GM21723 (cell line): Measurements from ENCODE around the gene IKZF4.
"Not testable (repeated sequence)": the region's sequence is repeated elsewhere in the genome, so short reads cannot be mapped to it uniquely, and the experiment has no call there.

Source experiments
- ATAC-seq: cut with Tn5 transposase; IDR thresholded peaks from one replicate; pipeline ENCODE4 v1.9.1; 2021; ENCODE audit warnings: mild to moderate bottlenecking, moderate library complexity; ENCODE audit not compliant: unreplicated experiment

The IKZF4 gene

DNA sequence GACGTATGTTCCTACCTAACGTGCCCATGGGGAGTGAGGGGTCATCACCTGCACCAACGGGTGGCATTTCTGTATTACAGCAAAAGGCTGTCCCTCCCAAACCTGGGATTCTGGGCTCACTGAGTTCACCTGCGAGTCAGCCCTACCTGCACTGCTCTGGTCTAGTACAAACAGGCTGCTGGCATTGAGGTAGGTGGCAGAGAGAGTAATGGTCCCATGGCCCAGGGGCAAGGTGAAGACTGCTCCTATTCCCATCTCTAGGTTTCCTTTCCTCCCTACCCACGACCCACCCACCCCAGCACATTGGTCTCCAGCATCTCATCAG is 23.3 kb upstream of the IKZF4 start:
- ATAC-seq = no peak

- ATAC-seq = not testable (repeated sequence)
Observed at GRCh38 chr12:55999522-55999921, 21.3 kb upstream of the IKZF4 start.

- not testable (repeated sequence) for ATAC-seq
Observed at GRCh38 chr12:55999999-56000540, 20.8 kb upstream of the IKZF4 start.

GRCh38 chr12:56001487-56002100 is 19.2 kb upstream of the IKZF4 start:
- no peak for ATAC-seq

GRCh38 chr12:56003376-56003775 is 17.5 kb upstream of the IKZF4 start:
- not testable (repeated sequence) for ATAC-seq

- no peak for ATAC-seq
Observed at GRCh38 chr12:56004211-56004610, 16.6 kb upstream of the IKZF4 start.

GRCh38 chr12:56007564-56008559 is 13.0 kb upstream of the IKZF4 start:
- ATAC-seq = peak; percentile 50

DNA sequence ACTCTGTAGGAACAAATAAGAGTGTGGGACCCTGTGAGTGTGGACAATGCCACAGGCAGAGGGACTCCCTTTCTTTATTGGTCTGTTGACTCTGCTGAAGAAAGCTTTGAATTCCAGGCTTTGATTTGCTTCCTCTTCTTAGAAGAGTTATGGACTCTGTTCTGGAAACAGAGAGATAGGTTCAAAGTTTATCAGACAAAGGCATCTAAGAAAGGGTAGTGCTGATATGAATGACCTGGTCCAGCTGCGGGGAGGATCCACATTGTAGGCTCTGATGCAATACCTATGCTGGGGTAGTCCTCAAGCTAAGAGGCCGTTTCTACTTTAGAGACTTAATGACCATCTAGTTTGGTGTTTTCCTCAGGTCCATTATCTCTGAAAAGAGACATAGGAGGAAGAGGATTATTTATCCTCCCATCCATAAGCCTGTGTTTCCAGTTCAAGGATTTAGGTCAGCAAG is 10.7 kb upstream of the IKZF4 start:
- ATAC-seq = no peak

DNA sequence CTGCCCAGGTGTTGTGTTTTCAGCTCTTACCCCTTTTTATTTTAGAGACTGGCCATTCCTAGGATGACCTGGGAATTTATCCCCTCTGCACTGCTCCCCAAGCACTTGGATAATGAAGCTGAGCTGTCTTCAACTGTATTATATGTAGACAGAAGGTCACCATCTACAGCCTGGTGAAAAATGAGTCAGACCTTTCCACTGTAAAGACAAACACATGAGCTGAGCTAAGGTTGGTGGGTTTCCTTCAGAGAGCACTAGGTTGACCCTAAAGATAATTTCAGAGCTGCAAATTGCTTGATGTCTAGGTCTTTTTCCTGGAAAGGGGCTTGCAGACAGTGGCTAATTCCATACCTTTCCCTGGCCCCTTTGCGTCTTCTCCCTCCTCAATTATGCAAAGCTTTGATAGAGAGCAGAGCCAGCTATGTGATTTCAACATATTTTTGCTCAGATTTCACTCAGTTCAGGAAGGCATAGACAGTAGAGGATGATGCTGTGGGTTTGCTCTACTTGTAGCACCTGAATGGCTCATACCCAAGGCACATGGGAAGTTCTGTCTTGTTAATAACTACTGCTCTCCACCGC is 9.2 kb upstream of the IKZF4 start:
- ATAC-seq = no peak

DNA sequence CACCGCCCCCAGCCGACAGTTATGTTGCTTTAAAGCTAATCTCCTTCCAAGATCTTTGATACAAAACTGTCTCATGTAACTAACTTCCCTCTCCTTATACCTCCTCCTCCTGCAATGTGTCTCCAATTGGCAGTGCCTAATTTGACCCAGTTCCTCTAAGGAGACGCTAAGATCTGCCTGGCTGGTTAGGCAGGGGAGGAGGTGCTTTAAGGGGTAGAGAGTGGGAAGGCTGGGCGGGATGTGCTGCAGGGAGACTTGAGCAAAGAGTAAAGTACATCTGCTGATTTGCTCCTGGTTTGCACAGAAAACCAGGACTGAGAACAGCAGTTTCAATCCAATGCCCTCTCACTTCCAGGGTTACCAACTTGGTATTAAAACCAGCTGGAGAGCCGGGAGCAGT is 7.4 kb upstream of the IKZF4 start:
- ATAC-seq = no peak

- no peak for ATAC-seq
Observed at GRCh38 chr12:56014205-56014604, 6.6 kb upstream of the IKZF4 start.

DNA sequence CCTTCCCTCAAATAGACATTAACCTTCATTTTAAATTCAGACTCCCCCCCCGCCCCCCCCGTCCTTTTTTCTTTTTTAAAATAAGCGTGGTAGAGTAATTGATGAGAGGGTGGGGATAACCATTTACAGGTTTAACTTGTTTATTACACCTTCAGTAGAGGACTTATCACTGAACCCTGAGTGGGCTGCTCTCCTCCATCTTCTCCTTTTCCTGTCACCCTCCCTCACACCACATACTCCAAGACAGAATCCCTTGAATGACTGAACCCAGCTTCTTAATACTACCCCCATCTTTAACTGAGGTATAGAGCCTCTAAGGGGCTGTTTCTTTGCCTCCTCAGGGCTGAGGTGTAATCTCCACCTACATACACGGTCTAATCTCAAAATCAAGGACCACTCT is 3.7 kb upstream of the IKZF4 start:
- ATAC-seq = no peak

- no peak for ATAC-seq
Observed at GRCh38 chr12:56018356-56018755, 2.5 kb upstream of the IKZF4 start.

GRCh38 chr12:56021889-56022497 is 1.1 kb downstream of the IKZF4 start:
- no peak for ATAC-seq

- ATAC-seq = no peak
Observed at GRCh38 chr12:56028511-56029165, 7.8 kb downstream of the IKZF4 start.

DNA sequence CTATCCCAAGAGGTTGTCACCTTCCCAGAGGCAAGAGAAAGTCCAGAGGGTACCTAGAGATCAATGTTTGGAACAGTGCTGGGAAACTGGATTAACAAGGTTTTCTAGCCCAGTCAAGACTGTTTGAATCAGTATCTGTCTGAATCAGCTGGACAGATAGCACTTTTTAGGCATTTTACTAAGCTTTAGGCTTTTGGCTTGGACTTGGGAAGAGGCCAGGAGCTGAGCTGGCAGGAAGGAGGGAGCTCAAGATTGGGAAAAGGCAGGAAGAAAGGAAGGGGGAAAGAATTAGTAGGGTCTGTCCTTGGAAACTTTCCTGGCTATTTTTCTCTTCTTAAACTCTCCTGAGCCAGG is 8.3 kb downstream of the IKZF4 start:
- ATAC-seq = no peak

GRCh38 chr12:56029666-56030293 is 8.9 kb downstream of the IKZF4 start:
- ATAC-seq = no peak

- ATAC-seq = no peak
Observed at GRCh38 chr12:56031987-56032386, 11.1 kb downstream of the IKZF4 start.

GRCh38 chr12:56034586-56035332 is 13.9 kb downstream of the IKZF4 start:
- no peak for ATAC-seq

- no peak for ATAC-seq
Observed at GRCh38 chr12:56037161-56037560, 16.3 kb downstream of the IKZF4 start.
